HCT116 (cell line): ENCODE data around the gene DPH6. TPM values are rescaled to one million over a fixed set of nuclear protein-coding genes. Genes with fewer than 3 reads are reported as not detected.

ENCODE experiments used
- ATAC-seq: fragments of 200-7000 bp; cut with Tn5 transposase; 2 replicates; pipeline ENCODE4 v1.9.1; 2020; ENCODE audit warnings: mild to moderate bottlenecking, moderate library complexity
- BruUV-seq: library from RNA; stranded (reverse); fragments of 400-500 nt; replicated peaks from 2 replicates; lab custom pipeline; 2021; lab: Mats Ljungman, UMichigan
- CTCF ChIA-PET: fragments of 300-600 bp; sonication (Branson Sonifier 250); formaldehyde crosslinking; loops from one replicate; lab custom pipeline; 2021; ENCODE audit warnings: antibody characterized with exemption; lab: Charles Lee
- POLR2A ChIA-PET: fragments of 300-600, 350-600 bp; sonication (Branson Sonifier 250); formaldehyde crosslinking; loops from one replicate; lab custom pipeline; 2021; ENCODE audit warnings: antibody characterized with exemption; lab: Charles Lee
- RAD21 ChIA-PET, 2 experiments: fragments of 300-600 bp; sonication (Branson Sonifier 250); formaldehyde crosslinking; loops; one replicate each; lab custom pipeline; 2023; ENCODE audit warnings: low total read pairs in 2 of 2; ENCODE audit not compliant: uncharacterized antibody in 2 of 2, unreplicated experiment in 2 of 2, low non-redundant PET in 1 of 2; lab: Charles Lee
- DNase-seq: peaks from one replicate; pipeline ENCODE4 v3.0.0-alpha.2; 2010; ENCODE audit warnings: low read depth, low spot score
- H2AFZ ChIP-seq: fragments of 200-600 bp; shearing (Covaris generic), sonication (generic); 2 replicates; pipeline ENCODE4 v1.6.1; 2017; ENCODE audit warnings: low read depth, mixed run types, mixed read lengths, antibody characterized with exemption, low read length; ENCODE audit not compliant: poor library complexity, severe bottlenecking
- H3K27ac ChIP-seq: 2 replicates; pipeline ENCODE4 v1.5.1; 2012; ENCODE audit warnings: low read depth, low read length
- H3K27me3 ChIP-seq: fragments of 200-600 bp; sonication (generic); 2 replicates; pipeline ENCODE4 v1.6.1; 2016; ENCODE audit warnings: mixed run types, low read length, mixed read lengths; ENCODE audit not compliant: insufficient read depth
- H3K36me3 ChIP-seq, 2 experiments: fragments of 200-500 bp in 1 of 2; fragments of 200-600 bp in 1 of 2; sonication (Bioruptor generic) in 1 of 2; sonication (generic) in 1 of 2; 2 replicates each; pipeline versions ENCODE4 v1.5.1 to v1.6.1; 2014 to 2016; ENCODE audit warnings: low read length in 2 of 2, inconsistent platforms in 1 of 2, mixed read lengths in 1 of 2, mixed run types in 1 of 2; ENCODE audit not compliant: insufficient read depth in 2 of 2, control insufficient read depth in 1 of 2
- H3K4me1 ChIP-seq, 2 experiments: fragments of 200-600 bp in 1 of 2; sonication (generic) in 1 of 2; 2 replicates each; pipeline versions ENCODE4 v1.5.1 to v1.6.1; 2012 to 2017; ENCODE audit warnings: low read length in 2 of 2, inconsistent platforms in 1 of 2, mild to moderate bottlenecking in 1 of 2, mixed read lengths in 1 of 2, mixed run types in 1 of 2, moderate library complexity in 1 of 2; ENCODE audit not compliant: insufficient read depth in 2 of 2, control insufficient read depth in 1 of 2
- H3K4me2 ChIP-seq: fragments of 200-600 bp; sonication (generic); 2 replicates; pipeline ENCODE4 v1.6.1; 2017; ENCODE audit warnings: mixed run types, low read length, mixed read lengths
- H3K4me3 ChIP-seq, 2 experiments: fragments of 200-600 bp in 1 of 2; sonication (generic) in 1 of 2; replicated peaks in 1 of 2; 2 replicates each; pipeline ENCODE4 v1.5.1; 2011 to 2016; ENCODE audit warnings: low read length in 2 of 2, control low read depth in 1 of 2, low read depth in 1 of 2, mild to moderate bottlenecking in 1 of 2, mixed read lengths in 1 of 2, mixed run types in 1 of 2
- H3K79me2 ChIP-seq: fragments of 200-600 bp; sonication (generic); 2 replicates; pipeline ENCODE4 v1.6.1; 2017; ENCODE audit warnings: mild to moderate bottlenecking, mixed run types, low read length, moderate library complexity, mixed read lengths; ENCODE audit not compliant: insufficient read depth
- H3K9ac ChIP-seq: fragments of 200-600 bp; sonication (generic); 2 replicates; pipeline ENCODE4 v1.6.1; 2016; ENCODE audit warnings: low read length, mixed read lengths
- H3K9me2 ChIP-seq: fragments of 200-600 bp; sonication (generic), shearing (Covaris generic); 2 replicates; pipeline ENCODE4 v1.6.1; 2017; ENCODE audit warnings: mixed run types, mild to moderate bottlenecking, moderate library complexity; ENCODE audit not compliant: insufficient read depth
- H3K9me3 ChIP-seq, 2 experiments: fragments of 200-500 bp in 1 of 2; fragments of 200-600 bp in 1 of 2; sonication (Bioruptor generic) in 1 of 2; sonication (generic) in 1 of 2; 2 replicates each; pipeline ENCODE4 v1.6.1; 2014 to 2017; ENCODE audit warnings: low read length in 2 of 2, mixed read lengths in 2 of 2, inconsistent platforms in 1 of 2, low read depth in 1 of 2, mild to moderate bottlenecking in 1 of 2, mixed run types in 1 of 2, moderate library complexity in 1 of 2; ENCODE audit not compliant: control insufficient read depth in 1 of 2, insufficient read depth in 1 of 2
- H4K20me1 ChIP-seq: fragments of 200-600 bp; sonication (generic), shearing (Covaris generic); 2 replicates; pipeline ENCODE4 v1.6.1; 2017; ENCODE audit warnings: mixed run types, mild to moderate bottlenecking, moderate library complexity; ENCODE audit not compliant: insufficient read depth
- ATF3 ChIP-seq: IDR thresholded peaks from 2 replicates; pipeline ENCODE4 v1.6.1; 2012
- CBX3 ChIP-seq: IDR thresholded peaks from 2 replicates; pipeline ENCODE4 v1.6.1; 2012; ENCODE audit warnings: low read depth
- CTCF ChIP-seq, 3 experiments: fragments of 200-600 bp in 1 of 3; sonication (generic) in 1 of 3; IDR thresholded peaks in 2 of 3; conservative IDR thresholded peaks in 1 of 3; 2 replicates each; pipeline ENCODE4 v1.5.1; 2012 to 2017; ENCODE audit warnings: low read depth in 2 of 3, low read length in 2 of 3, antibody characterized with exemption in 1 of 3, borderline replicate concordance in 1 of 3, control low read depth in 1 of 3, mild to moderate bottlenecking in 1 of 3, mixed read lengths in 1 of 3, mixed run types in 1 of 3, moderate library complexity in 1 of 3; ENCODE audit not compliant: insufficient read depth in 1 of 3
- EGR1 ChIP-seq: IDR thresholded peaks from 2 replicates; pipeline ENCODE4 v1.6.1; 2012; ENCODE audit warnings: low read depth
- EZH2phosphoT487 ChIP-seq: fragments of 200-600 bp; IDR thresholded peaks from 2 replicates; pipeline ENCODE4 v1.6.1; 2018; ENCODE audit warnings: antibody characterized with exemption, borderline replicate concordance
- FOSL1 ChIP-seq: IDR thresholded peaks from 2 replicates; pipeline ENCODE4 v1.6.1; 2012; ENCODE audit warnings: low read depth
- MAX ChIP-seq: IDR thresholded peaks from 2 replicates; pipeline ENCODE4 v1.6.1; 2012
- POLR2AphosphoS5 ChIP-seq: IDR thresholded peaks from 2 replicates; pipeline ENCODE4 v1.6.1; 2011; ENCODE audit warnings: mild to moderate bottlenecking, low read depth, low read length, moderate library complexity
- RAD21 ChIP-seq: IDR thresholded peaks from 2 replicates; pipeline ENCODE4 v1.6.1; 2012; ENCODE audit warnings: low read depth, mild to moderate bottlenecking
- REST ChIP-seq: IDR thresholded peaks from 2 replicates; pipeline ENCODE4 v1.6.1; 2012; ENCODE audit warnings: low read depth
- SIN3A ChIP-seq: IDR thresholded peaks from 2 replicates; pipeline ENCODE4 v1.6.1; 2012; ENCODE audit warnings: low read depth
- SP1 ChIP-seq: IDR thresholded peaks from 2 replicates; pipeline ENCODE4 v1.6.1; 2012; ENCODE audit warnings: low read depth
- SRF ChIP-seq: IDR thresholded peaks from 2 replicates; pipeline ENCODE4 v1.6.1; 2012; ENCODE audit warnings: low read depth
- TCF7L2 ChIP-seq: IDR thresholded peaks from 2 replicates; pipeline ENCODE4 v1.7.0; 2011; ENCODE audit warnings: borderline replicate concordance, inconsistent platforms; ENCODE audit not compliant: insufficient read depth, insufficient read length; ENCODE audit errors: extremely low read depth
- YY1 ChIP-seq: IDR thresholded peaks from 2 replicates; pipeline ENCODE4 v1.6.1; 2011; ENCODE audit warnings: low read length, low read depth, moderate library complexity, mild to moderate bottlenecking; ENCODE audit not compliant: insufficient replicate concordance; ENCODE audit errors: extremely low read depth
- ZBTB33 ChIP-seq: IDR thresholded peaks from 2 replicates; pipeline ENCODE4 v1.6.1; 2011; ENCODE audit warnings: mild to moderate bottlenecking, low read length, moderate library complexity; ENCODE audit not compliant: insufficient replicate concordance; ENCODE audit errors: extremely low read depth
- ZNF274 ChIP-seq: fragments of 200-500 bp; sonication (Bioruptor generic); IDR thresholded peaks from 2 replicates; pipeline ENCODE4 v1.6.1; 2014; ENCODE audit warnings: mild to moderate bottlenecking, low read depth, low read length, inconsistent platforms
- intact Hi-C: fragments of 100-400 bp; cut with micrococcal nuclease; formaldehyde crosslinking; loops from 2 replicates; pipeline ENCODE4 v1.10.0; 2022
- total RNA-seq: library from RNA; stranded (reverse); gene quantifications from one replicate; pipeline ENCODE4 v1.2.1, GENCODE V29; 2021; ENCODE audit not compliant: unreplicated experiment

DPH6 gene
- total RNA-seq, 1 experiment from 2014 or later, result 18.2 TPM

- H3K9me2 ChIP-seq, result no peaks in the 10 kb centered on the region; the same call in 1 of the 2 replicates
- ChIA-PET CTCF (no interaction called here), POLR2A (no interaction called here), RAD21 (no interaction called here)
- no TSS peak for BruUV-seq
- H3K79me2 ChIP-seq, result no peaks in the 10 kb centered on the region
- H3K4me3 ChIP-seq, result no peak overlapping the region
- no peaks in the 10 kb centered on the region for H3K9me3 ChIP-seq
- H3K27ac ChIP-seq, result no peak overlapping the region
- TF ChIP-seq SIN3A, result no peak
- TF ChIP-seq POLR2AphosphoS5, result no peak
- TF ChIP-seq MAX, result no peak
- TF ChIP-seq FOSL1, result no peak
- no peak for TF ChIP-seq YY1
- TF ChIP-seq ATF3, result no peak
- no peak for TF ChIP-seq EGR1
- no peak for TF ChIP-seq ZBTB33
- TF ChIP-seq REST, result no peak
- TF ChIP-seq EZH2phosphoT487, result no peak
- TF ChIP-seq CBX3, result no peak
- no peak for TF ChIP-seq CTCF (IDR thresholded peaks at IDR 0.05 in 2 of 3, conservative IDR thresholded peaks at IDR 0.05 in 1 of 3; ENCODE audit: borderline replicate concordance in 1 of 3, insufficient read depth in 1 of 3, low read depth in 2 of 3, low read length in 2 of 3)
- TF ChIP-seq ZNF274, result no peak
- no peak for TF ChIP-seq RAD21
- TF ChIP-seq SP1, result no peak
- no peak for TF ChIP-seq TCF7L2
- TF ChIP-seq SRF, result no peak
- no peaks in the 10 kb centered on the region for H3K36me3 ChIP-seq
- H3K4me1 ChIP-seq, result no peaks in the 10 kb centered on the region
- no peaks in the 10 kb centered on the region for H3K27me3 ChIP-seq
- no peak overlapping the region for H3K4me2 ChIP-seq
- H2AFZ ChIP-seq, result no peak overlapping the region
- intact Hi-C loops, result no loop called here
- H4K20me1 ChIP-seq, result no peaks in the 10 kb centered on the region
- ATAC-seq, result no peak
- no peak overlapping the region for H3K9ac ChIP-seq
- no peak for DNase-seq
These were observed 75.5 kb downstream of the DPH6 start for GRCh38 chr15:35470441-35470840.
